ENCODE results near the gene PRSS50. TPM values are rescaled to one million over a fixed set of nuclear protein-coding genes. Genes with fewer than 3 reads are reported as not detected.
"Not testable (repeated sequence)": the region's sequence is repeated elsewhere in the genome, so short reads cannot be mapped to it uniquely, and the experiment has no call there.

The PRSS50 gene
- total and polyA plus RNA-seq, 10 donors: 0.14 to 0.34 TPM; not detected in 8

GRCh38 chr3:46748170-46748569, 30.5 kb upstream of the PRSS50 start:
- no peak overlapping the region for H3K4me3 ChIP-seq
- WGBS, 5 donors: 85 to 92% (median 90%) methylated on average over 2 of the region's 2 CpGs
- no peak for DNase-seq
- no peak overlapping the region for H3K27ac ChIP-seq
- H3K36me3 ChIP-seq: no peaks in the 10 kb centered on the region
- intact Hi-C loops (cut with DNase I; ENCODE audit: low total_unique reads): no loop called here
- TF ChIP-seq CTCF (IDR thresholded peaks at IDR 0.05 in 8 of 11, conservative IDR thresholded peaks at IDR 0.05 in 3 of 11): no peak
- no peak for TF ChIP-seq POLR2A (IDR thresholded peaks at IDR 0.05)
- no peak for TF ChIP-seq POLR2AphosphoS5 (IDR thresholded peaks at IDR 0.05)
- no peaks in the 10 kb centered on the region for H3K27me3 ChIP-seq (replicated peaks in 1 of 7)
- H3K9me3 ChIP-seq: no peaks in the 10 kb centered on the region
- H3K4me1 ChIP-seq: no peaks in the 10 kb centered on the region

GRCh38 chr3:46746711-46747110, 29.0 kb upstream of the PRSS50 start:
- Histone ChIP-seq H3K4me3 (no peak overlapping the region), H3K36me3 (no peaks in the 10 kb centered on the region), H3K4me1 (no peaks in the 10 kb centered on the region), H3K27ac (no peak overlapping the region), H3K27me3 (replicated peaks in 1 of 7) (no peaks in the 10 kb centered on the region), H3K9me3 (no peaks in the 10 kb centered on the region)
- no peak for TF ChIP-seq CTCF (IDR thresholded peaks at IDR 0.05 in 8 of 11, conservative IDR thresholded peaks at IDR 0.05 in 3 of 11)
- TF ChIP-seq POLR2AphosphoS5 (IDR thresholded peaks at IDR 0.05): no peak
- TF ChIP-seq POLR2A (IDR thresholded peaks at IDR 0.05): no peak
- no peak for DNase-seq
- intact Hi-C loops (cut with DNase I; ENCODE audit: low total_unique reads): no loop called here

- H3K27ac ChIP-seq: no peak overlapping the region
- no peaks in the 10 kb centered on the region for H3K4me1 ChIP-seq
- intact Hi-C loops (cut with DNase I; ENCODE audit: low total_unique reads): no loop called here
- no peak overlapping the region for H3K4me3 ChIP-seq
- whole genome bisulfite sequencing, 5 donors: 76 to 88% (median 78%) methylated on average over 12 of the region's 12 CpGs
- peaks cover 0 to 2% (median 0%) of the 10 kb centered on the region in 7 donors for H3K27me3 ChIP-seq (replicated peaks in 1 of 7)
- no peak for DNase-seq
- H3K9me3 ChIP-seq: no peaks in the 10 kb centered on the region
- no peaks in the 10 kb centered on the region for H3K36me3 ChIP-seq
- TF ChIP-seq CTCF (IDR thresholded peaks at IDR 0.05 in 8 of 11, conservative IDR thresholded peaks at IDR 0.05 in 3 of 11): no peak
- TF ChIP-seq POLR2A (IDR thresholded peaks at IDR 0.05): no peak
- TF ChIP-seq POLR2AphosphoS5 (IDR thresholded peaks at IDR 0.05): no peak
Observed at GRCh38 chr3:46742992-46743585, 25.4 kb upstream of the PRSS50 start.

- H3K36me3 ChIP-seq; H3K4me1 ChIP-seq; intact Hi-C loops (cut with DNase I; ENCODE audit: low total_unique reads); H3K27ac ChIP-seq; DNase-seq; H3K9me3 ChIP-seq; H3K4me3 ChIP-seq: not testable (repeated sequence)
- peaks cover 0 to 20% (median 0%) of the 10 kb centered on the region in 7 donors for H3K27me3 ChIP-seq (replicated peaks in 1 of 7)
- WGBS, 5 donors: 93 to 99% (median 96%) methylated on average over 3 of the region's 3 CpGs
Observed at GRCh38 chr3:46739565-46739964, 21.9 kb upstream of the PRSS50 start.

GRCh38 chr3:46737329-46737731, 19.7 kb upstream of the PRSS50 start:
- Histone ChIP-seq H3K4me3 (no peak overlapping the region), H3K9me3 (no peaks in the 10 kb centered on the region), H3K27ac (no peak overlapping the region), H3K36me3 (no peaks in the 10 kb centered on the region), H3K4me1 (no peaks in the 10 kb centered on the region), H3K27me3 (replicated peaks in 1 of 7) (peaks cover 0 to 28% (median 0%) of the 10 kb centered on the region in 7 donors)
- WGBS, 5 donors: 65 to 72% (median 67%) methylated on average over 4 of the region's 4 CpGs
- intact Hi-C loops (cut with DNase I; ENCODE audit: low total_unique reads): no loop called here
- DNase-seq: peak; percentile 29
- no peak for TF ChIP-seq POLR2A (IDR thresholded peaks at IDR 0.05)
- no peak for TF ChIP-seq POLR2AphosphoS5 (IDR thresholded peaks at IDR 0.05)
- no peak for TF ChIP-seq CTCF (IDR thresholded peaks at IDR 0.05 in 8 of 11, conservative IDR thresholded peaks at IDR 0.05 in 3 of 11)
